Neural cell (in vitro differentiated cells): ENCODE results near the gene TRIM2. TPM values are rescaled to one million over a fixed set of nuclear protein-coding genes. Genes with fewer than 3 reads are reported as not detected.

Source experiments
- H2AFZ ChIP-seq: fragments of 200-600, 300-800 bp; sonication (generic), shearing (Covaris generic); 2 replicates; pipeline ENCODE4 v1.6.0; 2014; ENCODE audit warnings: low read depth, mild to moderate bottlenecking, antibody characterized with exemption, low read length, moderate library complexity
- H3F3A ChIP-seq: fragments of 200-600 bp; shearing (Covaris generic); 2 replicates; pipeline ENCODE4 v1.6.1; 2016; ENCODE audit warnings: mild to moderate bottlenecking, moderate library complexity, mixed read lengths, antibody characterized with exemption, low read length; ENCODE audit not compliant: insufficient read depth, poor library complexity, severe bottlenecking
- H3K27ac ChIP-seq: fragments of 200-600, 300-800 bp; sonication (generic), shearing (Covaris generic); 2 replicates; pipeline ENCODE4 v1.5.1; 2014; ENCODE audit warnings: mild to moderate bottlenecking, low read length, moderate library complexity
- H3K27me3 ChIP-seq: fragments of 300-800, 200-600 bp; sonication (generic), shearing (Covaris generic); 2 replicates; pipeline ENCODE4 v1.6.0; 2014; ENCODE audit warnings: mild to moderate bottlenecking, low read depth, low read length, moderate library complexity; ENCODE audit not compliant: insufficient read depth
- H3K36me3 ChIP-seq: fragments of 300-800, 200-600 bp; sonication (generic), shearing (Covaris generic); 2 replicates; pipeline ENCODE4 v1.5.1; 2014; ENCODE audit warnings: mild to moderate bottlenecking, antibody characterized with exemption, low read length, moderate library complexity; ENCODE audit not compliant: insufficient read depth
- H3K4me2 ChIP-seq: fragments of 300-800, 200-600 bp; sonication (generic), shearing (Covaris generic); 2 replicates; pipeline ENCODE4 v1.6.0; 2014; ENCODE audit warnings: mild to moderate bottlenecking, low read length
- H3K4me3 ChIP-seq: fragments of 300-800, 200-600 bp; sonication (generic), shearing (Covaris generic); 2 replicates; pipeline ENCODE4 v1.5.1; 2014; ENCODE audit warnings: mild to moderate bottlenecking, low read length, moderate library complexity
- H3K79me2 ChIP-seq: fragments of 200-600 bp; shearing (Covaris generic); replicated peaks from 2 replicates; pipeline ENCODE4 v1.6.0; 2014; ENCODE audit warnings: mild to moderate bottlenecking, low read length, moderate library complexity; ENCODE audit not compliant: insufficient read depth
- H3K9ac ChIP-seq: fragments of 300-800, 200-600 bp; sonication (generic), shearing (Covaris generic); 2 replicates; pipeline ENCODE4 v1.6.1; 2016; ENCODE audit warnings: mild to moderate bottlenecking, low read length, mixed read lengths
- H3K9me2 ChIP-seq: fragments of 200-600 bp; shearing (Covaris generic); 2 replicates; pipeline ENCODE4 v1.6.1; 2016; ENCODE audit warnings: mild to moderate bottlenecking, low read length, mixed read lengths; ENCODE audit not compliant: insufficient read depth
- H3K9me3 ChIP-seq: fragments of 200-600, 300-800 bp; sonication (generic), shearing (Covaris generic); 2 replicates; pipeline ENCODE4 v1.6.1; 2016; ENCODE audit warnings: mild to moderate bottlenecking, mixed run types, low read length, moderate library complexity, mixed read lengths
- H4K20me1 ChIP-seq: fragments of 200-600 bp; shearing (Covaris generic); 2 replicates; pipeline ENCODE4 v1.6.1; 2016; ENCODE audit warnings: mild to moderate bottlenecking, mixed run types; ENCODE audit not compliant: insufficient read depth
- EP300 ChIP-seq: fragments of 450-650 bp; conservative IDR thresholded peaks from 2 replicates; pipeline ENCODE4 v1.6.1; 2014; ENCODE audit warnings: antibody characterized with exemption, mild to moderate bottlenecking, moderate library complexity; ENCODE audit not compliant: poor library complexity, severe bottlenecking
- EZH2 ChIP-seq: fragments of 200-600, 300-800 bp; shearing (Covaris generic), sonication (generic); IDR thresholded peaks from 2 replicates; pipeline ENCODE4 v1.6.1; 2014; ENCODE audit warnings: antibody characterized with exemption, low read length, borderline replicate concordance, mild to moderate bottlenecking; ENCODE audit not compliant: insufficient read depth, poor library complexity, severe bottlenecking
- MXI1 ChIP-seq: fragments of 450-650 bp; conservative IDR thresholded peaks from 2 replicates; pipeline ENCODE4 v1.6.1; 2014; ENCODE audit warnings: antibody characterized with exemption, mild to moderate bottlenecking; ENCODE audit not compliant: poor library complexity, severe bottlenecking
- POLR2AphosphoS5 ChIP-seq: IDR thresholded peaks from 2 replicates; pipeline ENCODE4 v1.6.1; 2012
- RAD21 ChIP-seq: fragments of 450-650 bp; conservative IDR thresholded peaks from 2 replicates; pipeline ENCODE4 v1.6.1; 2014; ENCODE audit warnings: antibody characterized with exemption, mild to moderate bottlenecking, moderate library complexity
- TAF1 ChIP-seq: IDR thresholded peaks from 2 replicates; pipeline ENCODE4 v1.6.1; 2012; ENCODE audit warnings: low read depth
- polyA plus RNA-seq: library from polyadenylated mRNA; depleted of rRNA; stranded (reverse); fragments of >200 nt; gene quantifications from 2 replicates; pipeline ENCODE4 v1.2.3, GENCODE V29; 2014
- TF ChIP-seq, protein P1 (sequence below): fragments of 450-650 bp; IDR thresholded peaks from 2 replicates; pipeline ENCODE4 v1.5.1; 2014; ENCODE audit warnings: antibody characterized with exemption, mild to moderate bottlenecking, moderate library complexity; ENCODE audit not compliant: poor library complexity, severe bottlenecking
- TF ChIP-seq, protein P2 (sequence below): IDR thresholded peaks from 2 replicates; pipeline ENCODE4 v1.6.1; 2012; ENCODE audit warnings: borderline replicate concordance

TRIM2 gene
- polyA plus RNA-seq, 1 donor from 2014 or later, result 261 TPM

DNA sequence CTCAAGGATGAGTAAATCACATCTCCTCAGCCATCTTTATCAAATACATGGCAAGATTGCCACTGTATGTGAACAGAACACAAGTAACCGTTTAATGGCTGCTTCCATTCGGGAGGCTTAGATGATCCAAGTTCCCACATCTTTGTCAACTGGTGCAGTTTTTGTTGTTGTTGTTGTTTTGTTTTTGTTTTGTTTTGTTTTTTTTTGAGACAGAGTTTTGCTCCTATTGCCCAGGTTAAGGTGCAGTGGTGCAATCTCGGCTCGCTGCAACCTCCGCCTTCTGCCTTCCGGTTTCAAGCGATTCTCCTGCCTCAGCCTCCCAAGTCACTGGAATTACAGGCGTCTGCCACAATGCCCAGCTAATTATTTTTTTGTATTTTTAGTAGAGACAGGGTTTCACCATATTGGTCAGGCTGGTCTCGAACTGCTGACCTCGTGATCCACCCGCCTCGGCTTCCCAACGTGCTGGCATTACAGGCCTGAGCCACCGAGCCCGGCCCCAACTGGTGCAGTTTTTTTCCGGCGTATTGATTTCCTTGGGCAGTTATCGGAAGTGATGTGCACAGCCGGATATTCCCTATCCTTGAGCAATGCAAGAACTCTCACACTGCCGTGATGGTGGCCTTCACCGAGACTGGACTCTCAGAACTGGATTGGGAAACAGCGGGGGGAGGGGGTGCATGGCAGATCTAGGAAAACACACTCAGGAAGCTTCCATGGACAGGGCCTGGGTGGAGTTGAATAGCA lies 29.2 kb upstream of the TRIM2 start:
- peaks cover 57% of the 10 kb centered on the region for H3K79me2 ChIP-seq
- H2AFZ ChIP-seq, result no peak overlapping the region
- no peaks in the 10 kb centered on the region for H3K27me3 ChIP-seq
- no peaks in the 10 kb centered on the region for H3K9me3 ChIP-seq
- H3K9me2 ChIP-seq, result no peaks in the 10 kb centered on the region
- H3K27ac ChIP-seq, result no peak overlapping the region
- H3K9ac ChIP-seq, result no peak overlapping the region
- no peaks in the 10 kb centered on the region for H3F3A ChIP-seq
- TF ChIP-seq EZH2, result no peak
- TF ChIP-seq, protein P1, sequence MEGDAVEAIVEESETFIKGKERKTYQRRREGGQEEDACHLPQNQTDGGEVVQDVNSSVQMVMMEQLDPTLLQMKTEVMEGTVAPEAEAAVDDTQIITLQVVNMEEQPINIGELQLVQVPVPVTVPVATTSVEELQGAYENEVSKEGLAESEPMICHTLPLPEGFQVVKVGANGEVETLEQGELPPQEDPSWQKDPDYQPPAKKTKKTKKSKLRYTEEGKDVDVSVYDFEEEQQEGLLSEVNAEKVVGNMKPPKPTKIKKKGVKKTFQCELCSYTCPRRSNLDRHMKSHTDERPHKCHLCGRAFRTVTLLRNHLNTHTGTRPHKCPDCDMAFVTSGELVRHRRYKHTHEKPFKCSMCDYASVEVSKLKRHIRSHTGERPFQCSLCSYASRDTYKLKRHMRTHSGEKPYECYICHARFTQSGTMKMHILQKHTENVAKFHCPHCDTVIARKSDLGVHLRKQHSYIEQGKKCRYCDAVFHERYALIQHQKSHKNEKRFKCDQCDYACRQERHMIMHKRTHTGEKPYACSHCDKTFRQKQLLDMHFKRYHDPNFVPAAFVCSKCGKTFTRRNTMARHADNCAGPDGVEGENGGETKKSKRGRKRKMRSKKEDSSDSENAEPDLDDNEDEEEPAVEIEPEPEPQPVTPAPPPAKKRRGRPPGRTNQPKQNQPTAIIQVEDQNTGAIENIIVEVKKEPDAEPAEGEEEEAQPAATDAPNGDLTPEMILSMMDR, result no peak
- TF ChIP-seq, protein P2, sequence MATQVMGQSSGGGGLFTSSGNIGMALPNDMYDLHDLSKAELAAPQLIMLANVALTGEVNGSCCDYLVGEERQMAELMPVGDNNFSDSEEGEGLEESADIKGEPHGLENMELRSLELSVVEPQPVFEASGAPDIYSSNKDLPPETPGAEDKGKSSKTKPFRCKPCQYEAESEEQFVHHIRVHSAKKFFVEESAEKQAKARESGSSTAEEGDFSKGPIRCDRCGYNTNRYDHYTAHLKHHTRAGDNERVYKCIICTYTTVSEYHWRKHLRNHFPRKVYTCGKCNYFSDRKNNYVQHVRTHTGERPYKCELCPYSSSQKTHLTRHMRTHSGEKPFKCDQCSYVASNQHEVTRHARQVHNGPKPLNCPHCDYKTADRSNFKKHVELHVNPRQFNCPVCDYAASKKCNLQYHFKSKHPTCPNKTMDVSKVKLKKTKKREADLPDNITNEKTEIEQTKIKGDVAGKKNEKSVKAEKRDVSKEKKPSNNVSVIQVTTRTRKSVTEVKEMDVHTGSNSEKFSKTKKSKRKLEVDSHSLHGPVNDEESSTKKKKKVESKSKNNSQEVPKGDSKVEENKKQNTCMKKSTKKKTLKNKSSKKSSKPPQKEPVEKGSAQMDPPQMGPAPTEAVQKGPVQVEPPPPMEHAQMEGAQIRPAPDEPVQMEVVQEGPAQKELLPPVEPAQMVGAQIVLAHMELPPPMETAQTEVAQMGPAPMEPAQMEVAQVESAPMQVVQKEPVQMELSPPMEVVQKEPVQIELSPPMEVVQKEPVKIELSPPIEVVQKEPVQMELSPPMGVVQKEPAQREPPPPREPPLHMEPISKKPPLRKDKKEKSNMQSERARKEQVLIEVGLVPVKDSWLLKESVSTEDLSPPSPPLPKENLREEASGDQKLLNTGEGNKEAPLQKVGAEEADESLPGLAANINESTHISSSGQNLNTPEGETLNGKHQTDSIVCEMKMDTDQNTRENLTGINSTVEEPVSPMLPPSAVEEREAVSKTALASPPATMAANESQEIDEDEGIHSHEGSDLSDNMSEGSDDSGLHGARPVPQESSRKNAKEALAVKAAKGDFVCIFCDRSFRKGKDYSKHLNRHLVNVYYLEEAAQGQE, result no peak
- TF ChIP-seq POLR2AphosphoS5, result no peak
- TF ChIP-seq EP300, result no peak
- TF ChIP-seq MXI1, result no peak
- no peak for TF ChIP-seq RAD21
- no peak for TF ChIP-seq TAF1
- H3K36me3 ChIP-seq, result no peaks in the 10 kb centered on the region
- H3K4me2 ChIP-seq, result no peak overlapping the region
- no peaks in the 10 kb centered on the region for H4K20me1 ChIP-seq
- no peak overlapping the region for H3K4me3 ChIP-seq

DNA sequence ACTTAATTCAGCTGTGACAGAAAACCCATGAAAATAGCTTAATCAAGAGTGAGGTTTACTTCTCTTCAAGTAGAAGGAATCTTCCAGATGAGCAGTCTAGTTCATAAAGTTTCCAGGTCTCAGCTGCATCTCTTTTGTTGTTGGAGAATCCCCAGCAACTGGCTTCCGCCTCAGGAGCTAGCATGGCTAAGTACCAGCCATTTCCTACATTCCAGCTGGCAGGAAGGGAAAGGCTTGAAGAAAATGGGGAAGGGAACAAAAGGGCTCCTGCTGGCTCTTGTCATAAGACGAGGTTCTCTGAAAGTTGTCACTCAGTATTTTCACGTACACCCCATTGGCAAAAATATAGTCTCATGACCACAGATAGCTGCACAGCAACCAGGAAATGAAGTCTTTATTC lies 27.3 kb upstream of the TRIM2 start:
- no peak overlapping the region for H3K9ac ChIP-seq
- H3K4me3 ChIP-seq, result no peak overlapping the region
- no peaks in the 10 kb centered on the region for H3K9me2 ChIP-seq
- H4K20me1 ChIP-seq, result no peaks in the 10 kb centered on the region
- no peaks in the 10 kb centered on the region for H3K9me3 ChIP-seq
- peaks cover 57% of the 10 kb centered on the region for H3K79me2 ChIP-seq
- no peak overlapping the region for H3K4me2 ChIP-seq
- TF ChIP-seq, protein P2, result no peak
- TF ChIP-seq EP300 (no peak), MXI1 (no peak)
- TF ChIP-seq, protein P1, result no peak
- H3K27me3 ChIP-seq, result no peaks in the 10 kb centered on the region
- no peaks in the 10 kb centered on the region for H3F3A ChIP-seq
- no peak overlapping the region for H2AFZ ChIP-seq
- H3K27ac ChIP-seq, result no peak overlapping the region
- H3K36me3 ChIP-seq, result no peaks in the 10 kb centered on the region
